Panc1 (cell line): ENCODE results near the gene LPP. TPM values are rescaled to one million over a fixed set of nuclear protein-coding genes. Genes with fewer than 3 reads are reported as not detected.

Source experiments
- ATAC-seq: fragments of 200-7000 bp; cut with Tn5 transposase; 2 replicates; pipeline ENCODE4 v1.9.1; 2020; ENCODE audit warnings: mild to moderate bottlenecking, moderate library complexity
- BruUV-seq: library from RNA; stranded (reverse); fragments of 400-500 nt; replicated peaks from 2 replicates; lab custom pipeline; 2021; lab: Mats Ljungman, UMichigan
- CTCF ChIA-PET: fragments of 300-600 bp; sonication (Branson Sonifier 250); formaldehyde crosslinking; loops from one replicate; lab custom pipeline; 2022; ENCODE audit warnings: antibody characterized with exemption; lab: Charles Lee
- POLR2A ChIA-PET: fragments of 300-600 bp; sonication (Branson Sonifier 250); formaldehyde crosslinking; loops from one replicate; lab custom pipeline; 2022; ENCODE audit warnings: antibody characterized with exemption; lab: Charles Lee
- DNase-seq: peaks from one replicate; pipeline ENCODE4 v3.0.0-alpha.2; 2010; ENCODE audit warnings: low read depth, low spot score
- H3K27ac ChIP-seq: 2 replicates; pipeline ENCODE4 v1.5.1; 2011; ENCODE audit warnings: mild to moderate bottlenecking, low read length, inconsistent platforms
- H3K27me3 ChIP-seq: fragments of 200-500 bp; sonication (Bioruptor generic); 2 replicates; pipeline ENCODE4 v1.6.0; 2014; ENCODE audit warnings: low read length, inconsistent platforms; ENCODE audit not compliant: control insufficient read depth, insufficient read depth
- H3K36me3 ChIP-seq: fragments of 200-500 bp; sonication (Bioruptor generic); 2 replicates; pipeline ENCODE4 v1.5.1; 2014; ENCODE audit warnings: inconsistent platforms, mild to moderate bottlenecking, low read length, moderate library complexity; ENCODE audit not compliant: control insufficient read depth, insufficient read depth
- H3K4me1 ChIP-seq: 2 replicates; pipeline ENCODE4 v1.5.1; 2011; ENCODE audit warnings: inconsistent platforms, mild to moderate bottlenecking, low read length, moderate library complexity; ENCODE audit not compliant: control insufficient read depth, insufficient read depth
- H3K4me3 ChIP-seq, 2 experiments: 2 replicates each; pipeline ENCODE4 v1.5.1; 2011 to 2012; ENCODE audit warnings: low read depth in 2 of 2, low read length in 2 of 2, mild to moderate bottlenecking in 2 of 2, inconsistent platforms in 1 of 2, moderate library complexity in 1 of 2
- H3K9me3 ChIP-seq: fragments of 200-500 bp; sonication (Bioruptor generic); 2 replicates; pipeline ENCODE4 v1.5.1; 2014; ENCODE audit warnings: low read depth, mild to moderate bottlenecking, inconsistent platforms, low read length, moderate library complexity; ENCODE audit not compliant: control insufficient read depth, insufficient read depth
- CTCF ChIP-seq: fragments of 450-650 bp; IDR thresholded peaks from 2 replicates; pipeline ENCODE4 v1.5.1; 2017; ENCODE audit warnings: mild to moderate bottlenecking
- POLR2AphosphoS5 ChIP-seq: IDR thresholded peaks from 2 replicates; pipeline ENCODE4 v1.6.1; 2012; ENCODE audit warnings: mild to moderate bottlenecking, low read depth, low read length, moderate library complexity
- REST ChIP-seq, 2 experiments: IDR thresholded peaks; 2 replicates each; pipeline ENCODE4 v1.6.1; 2011 to 2012; ENCODE audit warnings: low read depth in 2 of 2, control low read depth in 1 of 2, low read length in 1 of 2, mild to moderate bottlenecking in 1 of 2, moderate library complexity in 1 of 2; ENCODE audit not compliant: insufficient read depth in 1 of 2
- SIN3A ChIP-seq: IDR thresholded peaks from 2 replicates; pipeline ENCODE4 v1.6.1; 2012; ENCODE audit warnings: low read depth, mild to moderate bottlenecking, low read length, moderate library complexity, borderline replicate concordance; ENCODE audit not compliant: insufficient read depth
- TCF7L2 ChIP-seq: IDR thresholded peaks from 2 replicates; pipeline ENCODE4 v1.6.1; 2011; ENCODE audit warnings: mild to moderate bottlenecking, low read depth, low read length, inconsistent platforms
- in situ Hi-C: cut with HindIII; loops from 2 replicates; pipeline ENCODE4 v1.10.0; 2016; ENCODE audit warnings: low sequenced_read_pairs, low pct_unique_long_range_greater_than_20kb
- intact Hi-C: fragments of 100-400 bp; cut with micrococcal nuclease; formaldehyde crosslinking; loops from one replicate; pipeline ENCODE4 v1.10.0; 2022; ENCODE audit not compliant: unreplicated experiment
- total RNA-seq: library from RNA; stranded (reverse); gene quantifications from one replicate; pipeline ENCODE4 v1.2.1, GENCODE V29; 2021; ENCODE audit not compliant: unreplicated experiment

Gene LPP
- total RNA-seq, 1 experiment from 2014 or later = 90.0 TPM

- no peak for DNase-seq
These were observed 279.0 kb downstream of the LPP start for GRCh38 chr3:188432802-188433520.

GRCh38 chr3:188433521-188434150 is 279.7 kb downstream of the LPP start:
- ATAC-seq (no peak), DNase-seq (no peak)
- POLR2A ChIA-PET = no interaction called here
- H3K4me3 ChIP-seq = no peak overlapping the region
- H3K9me3 ChIP-seq = no peaks in the 10 kb centered on the region
- in situ Hi-C loops = no loop called here
- CTCF ChIA-PET = no interaction called here
- no TSS peak for BruUV-seq
- H3K27ac ChIP-seq = no peak overlapping the region
- no peaks in the 10 kb centered on the region for H3K36me3 ChIP-seq
- TF ChIP-seq CTCF (no peak), SIN3A (no peak), TCF7L2 (no peak), POLR2AphosphoS5 (no peak)
- intact Hi-C loops = no loop called here
- H3K27me3 ChIP-seq = no peaks in the 10 kb centered on the region
- no peaks in the 10 kb centered on the region for H3K4me1 ChIP-seq

More at GRCh38 chr3:188432802-188433520, 279.0 kb downstream of the LPP start:
- TF ChIP-seq SIN3A (no peak), POLR2AphosphoS5 (no peak), REST (IDR thresholded peaks at IDR 0.05; ENCODE audit: insufficient read depth in 1 of 2, low read depth in 2 of 2, low read length in 1 of 2) (no peak), CTCF (no peak), TCF7L2 (no peak)
- in situ Hi-C loops (no loop called here), intact Hi-C loops (no loop called here)
- no peak overlapping the region for H3K4me3 ChIP-seq
- no TSS peak for BruUV-seq
- POLR2A ChIA-PET = no interaction called here
- H3K27me3 ChIP-seq = no peaks in the 10 kb centered on the region
- no peak overlapping the region for H3K27ac ChIP-seq
- no peaks in the 10 kb centered on the region for H3K36me3 ChIP-seq
- H3K9me3 ChIP-seq = no peaks in the 10 kb centered on the region
- CTCF ChIA-PET = no interaction called here
- H3K4me1 ChIP-seq = no peaks in the 10 kb centered on the region
- ATAC-seq = no peak
